ENCODE measurements around the gene MMP17. TPM values are rescaled to one million over a fixed set of nuclear protein-coding genes. Genes with fewer than 3 reads are reported as not detected.

Gene MMP17
- polyA plus RNA-seq, 3 donors: 2.8 to 78.3 (median 3.0) TPM

GRCh38 chr12:131816495-131816894, 11.7 kb upstream of the MMP17 start:
- intact Hi-C loops (cut with micrococcal nuclease): no loop called here
- H4K20me1 ChIP-seq (ENCODE audit: insufficient read depth, low read length): no peaks in the 10 kb centered on the region
- peak overlapping the region in 6 of 7 donors; percentile 0 to 99 (median 68) for H3K27ac Mint-ChIP-seq
- H3K36me3 ChIP-seq (replicated peaks in 1 of 2; ENCODE audit: control insufficient read depth in 1 of 2, insufficient read depth in 2 of 2, low read length in 2 of 2): no peaks in the 10 kb centered on the region
- no peak for DNase-seq
- WGBS (ENCODE audit: insufficient coverage): 100% methylated on average over 1 of the region's 5 CpGs
- H2AFZ ChIP-seq (ENCODE audit: insufficient read depth, low read depth, low read length, poor library complexity, severe bottlenecking): no peak overlapping the region
- TF ChIP-seq, protein P1, sequence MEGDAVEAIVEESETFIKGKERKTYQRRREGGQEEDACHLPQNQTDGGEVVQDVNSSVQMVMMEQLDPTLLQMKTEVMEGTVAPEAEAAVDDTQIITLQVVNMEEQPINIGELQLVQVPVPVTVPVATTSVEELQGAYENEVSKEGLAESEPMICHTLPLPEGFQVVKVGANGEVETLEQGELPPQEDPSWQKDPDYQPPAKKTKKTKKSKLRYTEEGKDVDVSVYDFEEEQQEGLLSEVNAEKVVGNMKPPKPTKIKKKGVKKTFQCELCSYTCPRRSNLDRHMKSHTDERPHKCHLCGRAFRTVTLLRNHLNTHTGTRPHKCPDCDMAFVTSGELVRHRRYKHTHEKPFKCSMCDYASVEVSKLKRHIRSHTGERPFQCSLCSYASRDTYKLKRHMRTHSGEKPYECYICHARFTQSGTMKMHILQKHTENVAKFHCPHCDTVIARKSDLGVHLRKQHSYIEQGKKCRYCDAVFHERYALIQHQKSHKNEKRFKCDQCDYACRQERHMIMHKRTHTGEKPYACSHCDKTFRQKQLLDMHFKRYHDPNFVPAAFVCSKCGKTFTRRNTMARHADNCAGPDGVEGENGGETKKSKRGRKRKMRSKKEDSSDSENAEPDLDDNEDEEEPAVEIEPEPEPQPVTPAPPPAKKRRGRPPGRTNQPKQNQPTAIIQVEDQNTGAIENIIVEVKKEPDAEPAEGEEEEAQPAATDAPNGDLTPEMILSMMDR (IDR thresholded peaks at IDR 0.05): no peak
- peaks cover 0 to 2% (median 0%) of the 10 kb centered on the region in 3 donors for H3K27me3 Mint-ChIP-seq (ENCODE audit: low read depth in 3 of 3)
- no peak overlapping the region for H3K4me3 Mint-ChIP-seq
- peaks cover 5 to 14% of the 10 kb centered on the region in 2 donors for H3K9me3 ChIP-seq (replicated peaks in 1 of 2; ENCODE audit: control insufficient read depth in 1 of 2, insufficient read depth in 1 of 2, low read length in 2 of 2)
- H3K9me3 Mint-ChIP-seq: peaks cover 6 to 23% (median 16%) of the 10 kb centered on the region in 7 donors
- peak overlapping the region; percentile 40 for H3K9ac ChIP-seq (ENCODE audit: insufficient read depth, low read length, poor library complexity, severe bottlenecking)
- no peaks in the 10 kb centered on the region for H3K27me3 ChIP-seq (ENCODE audit: control insufficient read depth in 2 of 2, insufficient read depth in 2 of 2, low read length in 2 of 2)
- H3K4me3 ChIP-seq (replicated peaks in 1 of 3; ENCODE audit: low read depth in 2 of 3, low read length in 3 of 3): peak overlapping the region in 1 of 3 experiments; percentile 17
- H3K4me1 Mint-ChIP-seq: peaks cover 53% of the 10 kb centered on the region
- peaks cover 54 to 55% of the 10 kb centered on the region in 2 donors for H3K4me1 ChIP-seq (ENCODE audit: control insufficient read depth in 1 of 2, insufficient read depth in 2 of 2, low read length in 2 of 2)
- H3K79me2 ChIP-seq (ENCODE audit: insufficient read depth, low read length): peaks cover 54% of the 10 kb centered on the region
- H3K27ac ChIP-seq (ENCODE audit: low read depth in 1 of 2, low read length in 2 of 2): peak overlapping the region in 1 of 2 donors; percentile 92
- peak overlapping the region; percentile 44 for H3K4me2 ChIP-seq (replicated peaks; ENCODE audit: extremely low read depth, low read length, poor library complexity, severe bottlenecking)
- H3K36me3 Mint-ChIP-seq: peaks cover 13 to 36% of the 10 kb centered on the region in 2 donors

DNA sequence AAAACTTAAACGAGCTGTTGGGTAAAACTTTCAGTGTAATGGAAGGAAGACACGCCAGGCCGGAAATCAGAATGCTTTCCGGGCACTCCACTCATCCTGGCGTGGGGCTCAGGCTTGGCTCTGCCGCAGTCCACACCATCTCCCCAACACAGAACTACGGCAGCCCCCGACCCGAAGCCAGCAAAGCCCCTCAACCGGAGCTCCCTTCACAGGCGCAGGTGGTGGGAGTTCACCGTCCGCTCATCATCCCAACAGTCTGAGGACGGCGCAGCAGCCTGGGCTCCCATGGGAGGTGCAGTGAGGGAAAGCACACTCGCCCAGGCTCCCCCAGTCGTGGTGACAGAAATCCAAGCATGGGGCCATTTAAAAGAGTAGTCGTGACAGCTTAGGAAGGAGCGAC, 11.0 kb upstream of the MMP17 start:
- Histone ChIP-seq H3K4me3 (replicated peaks in 1 of 3; ENCODE audit: low read depth in 2 of 3, low read length in 3 of 3) (peak overlapping the region in 1 of 3 experiments; percentile 63), H3K27me3 (ENCODE audit: control insufficient read depth in 2 of 2, insufficient read depth in 2 of 2, low read length in 2 of 2) (no peaks in the 10 kb centered on the region), H2AFZ (ENCODE audit: insufficient read depth, low read depth, low read length, poor library complexity, severe bottlenecking) (no peak overlapping the region), H3K9ac (ENCODE audit: insufficient read depth, low read length, poor library complexity, severe bottlenecking) (peak overlapping the region; percentile 40), H3K4me1 (ENCODE audit: control insufficient read depth in 1 of 2, insufficient read depth in 2 of 2, low read length in 2 of 2) (peaks cover 54 to 55% of the 10 kb centered on the region in 2 donors), H3K9me3 (replicated peaks in 1 of 2; ENCODE audit: control insufficient read depth in 1 of 2, insufficient read depth in 1 of 2, low read length in 2 of 2) (peaks cover 5 to 10% of the 10 kb centered on the region in 2 donors), H3K27ac (ENCODE audit: low read depth in 1 of 2, low read length in 2 of 2) (peak overlapping the region; percentile 88 to 92), H3K36me3 (replicated peaks in 1 of 2; ENCODE audit: control insufficient read depth in 1 of 2, insufficient read depth in 2 of 2, low read length in 2 of 2) (no peaks in the 10 kb centered on the region), H3K4me2 (replicated peaks; ENCODE audit: extremely low read depth, low read length, poor library complexity, severe bottlenecking) (peak overlapping the region; percentile 61), H3K79me2 (ENCODE audit: insufficient read depth, low read length) (peaks cover 49% of the 10 kb centered on the region), H4K20me1 (ENCODE audit: insufficient read depth, low read length) (no peaks in the 10 kb centered on the region)
- 92% methylated on average over 5 of the region's 19 CpGs for WGBS (ENCODE audit: insufficient coverage)
- Mint-ChIP-seq H3K4me3 (peak overlapping the region in 1 of 2 donors; percentile 11), H3K9me3 (peaks cover 6 to 19% (median 14%) of the 10 kb centered on the region in 7 donors), H3K27ac (peak overlapping the region; percentile 93 to 99 (median 98)), H3K4me1 (peaks cover 53% of the 10 kb centered on the region), H3K27me3 (ENCODE audit: low read depth in 3 of 3) (no peaks in the 10 kb centered on the region), H3K36me3 (peaks cover 13 to 29% of the 10 kb centered on the region in 2 donors)
- intact Hi-C loops (cut with micrococcal nuclease): no loop called here
- DNase-seq: no peak
- TF ChIP-seq, protein P1 (IDR thresholded peaks at IDR 0.05): no peak
